ENCODE results near the gene SLC6A6.
A peak's percentile ranks its signal among the peaks of the same experiment; 100 is the strongest.

The SLC6A6 gene

DNA sequence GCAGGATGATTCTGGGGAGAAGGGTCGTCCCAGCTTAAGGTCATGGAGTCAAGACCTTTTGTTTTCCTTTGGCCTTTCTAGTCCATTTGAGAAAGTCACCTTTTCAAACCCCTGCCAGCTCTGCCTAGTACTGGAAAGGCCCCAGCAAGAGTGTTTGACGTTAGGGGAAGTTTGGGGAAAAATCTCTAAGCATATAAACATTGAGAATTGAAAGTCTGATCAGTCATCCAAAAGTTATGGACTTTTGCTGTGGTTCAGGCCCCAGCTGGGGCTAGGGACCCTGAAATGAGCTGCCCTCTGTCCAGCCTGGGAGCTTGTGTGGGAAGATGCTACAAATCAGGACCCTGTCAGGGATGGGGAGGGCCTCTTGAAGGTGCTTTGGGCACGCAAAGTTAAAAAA is 21.6 kb downstream of the SLC6A6 start:
- H3K27ac ChIP-seq (ENCODE audit: low read depth, low read length, poor library complexity, severe bottlenecking) = peak overlapping the region; percentile 96
- H3K36me3 ChIP-seq (ENCODE audit: insufficient read depth, low read length) = peaks cover 26% of the 10 kb centered on the region; the same call in 1 of the 2 replicates
- H3K27me3 ChIP-seq (ENCODE audit: insufficient read depth, low read length) = no peaks in the 10 kb centered on the region
- H3K4me1 ChIP-seq (ENCODE audit: insufficient read depth, low read length, severe bottlenecking) = peaks cover 64% of the 10 kb centered on the region
- no peak overlapping the region for H2AFZ ChIP-seq (ENCODE audit: low read length)
- H3F3A ChIP-seq (ENCODE audit: insufficient read depth, low read length) = no peaks in the 10 kb centered on the region; the same call in 1 of the 2 replicates
- H3K4me3 ChIP-seq (ENCODE audit: low read depth, low read length, poor library complexity, severe bottlenecking) = no peak overlapping the region
- 0 out of 2 replicates have a peak, but pooled peaks cover 5% of the 10 kb centered on the region for H3K79me2 ChIP-seq (ENCODE audit: insufficient read depth, low read length)
- no peaks in the 10 kb centered on the region for H4K20me1 ChIP-seq (ENCODE audit: insufficient read depth, low read length)
- no peaks in the 10 kb centered on the region for H3K9me2 ChIP-seq (ENCODE audit: low read depth, low read length)
- peak overlapping the region; percentile 22; the same call in 1 of the 2 replicates for H3K9ac ChIP-seq (ENCODE audit: low read length)
- TF ChIP-seq, protein P1, sequence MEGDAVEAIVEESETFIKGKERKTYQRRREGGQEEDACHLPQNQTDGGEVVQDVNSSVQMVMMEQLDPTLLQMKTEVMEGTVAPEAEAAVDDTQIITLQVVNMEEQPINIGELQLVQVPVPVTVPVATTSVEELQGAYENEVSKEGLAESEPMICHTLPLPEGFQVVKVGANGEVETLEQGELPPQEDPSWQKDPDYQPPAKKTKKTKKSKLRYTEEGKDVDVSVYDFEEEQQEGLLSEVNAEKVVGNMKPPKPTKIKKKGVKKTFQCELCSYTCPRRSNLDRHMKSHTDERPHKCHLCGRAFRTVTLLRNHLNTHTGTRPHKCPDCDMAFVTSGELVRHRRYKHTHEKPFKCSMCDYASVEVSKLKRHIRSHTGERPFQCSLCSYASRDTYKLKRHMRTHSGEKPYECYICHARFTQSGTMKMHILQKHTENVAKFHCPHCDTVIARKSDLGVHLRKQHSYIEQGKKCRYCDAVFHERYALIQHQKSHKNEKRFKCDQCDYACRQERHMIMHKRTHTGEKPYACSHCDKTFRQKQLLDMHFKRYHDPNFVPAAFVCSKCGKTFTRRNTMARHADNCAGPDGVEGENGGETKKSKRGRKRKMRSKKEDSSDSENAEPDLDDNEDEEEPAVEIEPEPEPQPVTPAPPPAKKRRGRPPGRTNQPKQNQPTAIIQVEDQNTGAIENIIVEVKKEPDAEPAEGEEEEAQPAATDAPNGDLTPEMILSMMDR (IDR thresholded peaks at IDR 0.05; ENCODE audit: low read length) = no peak
- no peak for TF ChIP-seq EZH2 (IDR thresholded peaks at IDR 0.05; ENCODE audit: borderline replicate concordance, low read length)
- no peaks in the 10 kb centered on the region for H3K9me3 ChIP-seq (ENCODE audit: low read length)
- peak overlapping the region; percentile 38 for H3K4me2 ChIP-seq (ENCODE audit: low read length)

DNA sequence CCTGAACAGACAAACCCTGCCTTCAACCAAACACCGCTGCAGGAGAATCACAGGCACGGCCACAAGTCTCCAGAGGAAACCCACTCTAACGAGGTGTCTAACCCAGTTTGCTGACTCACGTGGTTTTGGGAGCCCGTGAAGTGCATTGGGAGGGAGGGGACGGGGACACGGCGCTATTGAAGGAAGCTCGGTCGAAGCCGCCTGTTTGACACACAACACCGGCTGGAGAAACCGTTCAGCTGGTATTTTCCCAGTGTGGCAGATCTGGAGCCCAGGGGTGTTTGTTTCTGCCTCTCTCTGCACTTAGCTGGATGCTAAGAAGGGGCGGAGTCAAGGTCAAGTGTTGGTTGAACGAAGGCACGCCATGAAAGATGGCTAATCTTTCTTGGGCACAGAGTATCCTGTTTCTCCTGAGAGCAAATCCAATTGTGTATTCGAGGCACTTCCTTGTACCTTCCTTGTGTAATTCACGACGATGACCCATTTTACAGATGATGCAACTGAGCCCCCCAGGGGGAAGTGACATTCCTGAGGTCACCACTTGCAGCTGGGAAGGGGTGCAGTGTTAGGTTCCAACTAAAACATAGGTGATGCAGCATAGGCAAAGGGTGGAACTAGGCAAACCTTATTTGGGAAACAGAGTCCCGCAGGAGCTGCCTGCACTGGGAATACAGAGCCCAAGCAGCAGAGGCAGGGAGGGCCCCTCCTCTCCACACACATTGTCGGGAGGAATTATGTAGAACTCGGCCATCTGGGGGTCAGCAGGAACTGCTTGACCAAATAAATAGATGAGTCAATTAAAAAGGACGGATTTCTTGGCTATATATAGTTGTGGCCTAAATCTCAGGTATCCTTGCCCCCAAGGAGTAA is 22.5 kb downstream of the SLC6A6 start:
- H3K79me2 ChIP-seq (ENCODE audit: insufficient read depth, low read length) = 0 out of 2 replicates have a peak, but pooled peaks cover 5% of the 10 kb centered on the region
- peaks cover 73% of the 10 kb centered on the region for H3K4me1 ChIP-seq (ENCODE audit: insufficient read depth, low read length, severe bottlenecking)
- peaks cover 18% of the 10 kb centered on the region; the same call in 1 of the 2 replicates for H3K36me3 ChIP-seq (ENCODE audit: insufficient read depth, low read length)
- H3K9ac ChIP-seq (ENCODE audit: low read length) = peak overlapping the region; percentile 18; the same call in 1 of the 2 replicates
- no peak for TF ChIP-seq EZH2 (IDR thresholded peaks at IDR 0.05; ENCODE audit: borderline replicate concordance, low read length)
- TF ChIP-seq, protein P1 (IDR thresholded peaks at IDR 0.05; ENCODE audit: low read length) = no peak
- H4K20me1 ChIP-seq (ENCODE audit: insufficient read depth, low read length) = no peaks in the 10 kb centered on the region
- no peaks in the 10 kb centered on the region for H3K27me3 ChIP-seq (ENCODE audit: insufficient read depth, low read length)
- peak overlapping the region; percentile 4 for H3K4me3 ChIP-seq (ENCODE audit: low read depth, low read length, poor library complexity, severe bottlenecking)
- no peaks in the 10 kb centered on the region; the same call in 1 of the 2 replicates for H3F3A ChIP-seq (ENCODE audit: insufficient read depth, low read length)
- H3K9me3 ChIP-seq (ENCODE audit: low read length) = no peaks in the 10 kb centered on the region
- peak overlapping the region; percentile 96 for H3K27ac ChIP-seq (ENCODE audit: low read depth, low read length, poor library complexity, severe bottlenecking)
- peak overlapping the region; percentile 38 for H3K4me2 ChIP-seq (ENCODE audit: low read length)
- no peaks in the 10 kb centered on the region for H3K9me2 ChIP-seq (ENCODE audit: low read depth, low read length)
- no peak overlapping the region for H2AFZ ChIP-seq (ENCODE audit: low read length)

DNA sequence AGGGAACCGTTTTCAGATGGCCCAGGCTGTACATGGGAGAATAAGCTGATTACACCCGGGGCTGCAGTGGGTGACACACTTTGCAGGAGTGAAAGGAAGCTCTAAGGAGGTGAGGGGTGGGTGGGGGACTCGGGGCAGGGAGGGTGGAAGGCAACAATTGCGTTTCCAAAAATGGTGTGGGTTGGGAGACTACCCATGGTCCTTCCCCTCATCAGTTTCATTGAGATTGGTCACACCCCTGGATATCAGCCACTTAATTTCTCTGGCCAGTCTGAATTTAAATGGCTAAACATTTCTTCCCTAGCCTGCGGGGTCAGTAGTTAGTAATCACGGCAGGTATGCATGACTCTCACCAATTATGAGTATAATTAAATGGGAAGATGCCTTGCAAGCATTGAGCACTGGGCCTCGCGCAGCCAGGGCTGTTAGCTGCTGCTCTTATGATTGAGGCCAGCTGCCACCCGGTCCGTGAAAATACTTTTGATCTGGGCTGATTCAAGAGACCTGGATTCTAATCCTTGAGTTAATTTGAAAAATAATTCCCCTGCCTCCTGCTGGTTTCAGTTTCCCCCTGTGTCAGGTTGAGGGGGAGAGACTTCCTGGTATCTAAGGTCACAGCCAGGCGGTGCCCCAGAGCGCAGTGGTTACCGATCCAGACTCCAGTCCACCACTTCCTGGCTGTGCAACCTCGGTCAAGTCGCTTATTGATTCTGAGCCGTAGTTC is 23.3 kb downstream of the SLC6A6 start:
- Histone ChIP-seq H3K9ac (ENCODE audit: low read length) (peak overlapping the region; percentile 29; the same call in 1 of the 2 replicates), H3K27me3 (ENCODE audit: insufficient read depth, low read length) (no peaks in the 10 kb centered on the region), H2AFZ (ENCODE audit: low read length) (no peak overlapping the region), H3K36me3 (ENCODE audit: insufficient read depth, low read length) (peaks cover 15% of the 10 kb centered on the region; the same call in 1 of the 2 replicates), H3K9me2 (ENCODE audit: low read depth, low read length) (no peaks in the 10 kb centered on the region), H3K4me1 (ENCODE audit: insufficient read depth, low read length, severe bottlenecking) (peaks cover 81% of the 10 kb centered on the region), H4K20me1 (ENCODE audit: insufficient read depth, low read length) (no peaks in the 10 kb centered on the region), H3K79me2 (ENCODE audit: insufficient read depth, low read length) (0 out of 2 replicates have a peak, but pooled peaks cover 5% of the 10 kb centered on the region), H3F3A (ENCODE audit: insufficient read depth, low read length) (no peaks in the 10 kb centered on the region; the same call in 1 of the 2 replicates), H3K4me2 (ENCODE audit: low read length) (peak overlapping the region; percentile 38), H3K4me3 (ENCODE audit: low read depth, low read length, poor library complexity, severe bottlenecking) (peak overlapping the region; percentile 26), H3K27ac (ENCODE audit: low read depth, low read length, poor library complexity, severe bottlenecking) (peak overlapping the region; percentile 96), H3K9me3 (ENCODE audit: low read length) (no peaks in the 10 kb centered on the region)
- TF ChIP-seq, protein P1 (IDR thresholded peaks at IDR 0.05; ENCODE audit: low read length) = peak; percentile 27; the same call in 1 of the 2 replicates
- TF ChIP-seq EZH2 (IDR thresholded peaks at IDR 0.05; ENCODE audit: borderline replicate concordance, low read length) = no peak

Data from OCI-LY1 (cell line).